SK-N-SH (cell line): Measurements from ENCODE around the gene OR2K2. TPM values are rescaled to one million over a fixed set of nuclear protein-coding genes. Genes with fewer than 3 reads are reported as not detected.
A peak's percentile ranks its signal among the peaks of the same experiment; 100 is the strongest.

Source experiments
- CHD2 ChIP-seq: fragments of 150-350 bp; IDR thresholded peaks from 2 replicates; pipeline ENCODE4 v1.6.1; 2018; ENCODE audit warnings: low read length; ENCODE audit not compliant: partially characterized antibody
- CTCF ChIP-seq: fragments of 200-600 bp; sonication (generic); IDR thresholded peaks from 2 replicates; pipeline ENCODE4 v1.6.1; 2017; ENCODE audit warnings: antibody characterized with exemption, mild to moderate bottlenecking, moderate library complexity
- ELF1 ChIP-seq: IDR thresholded peaks from 2 replicates; pipeline ENCODE4 v1.4.0; 2012
- EP300 ChIP-seq, 2 experiments: IDR thresholded peaks; 2 replicates each; pipeline versions ENCODE4 v1.4.0 to v1.6.1; 2012; ENCODE audit warnings: borderline replicate concordance in 1 of 2, low read depth in 1 of 2, low read length in 1 of 2
- FOXM1 ChIP-seq: IDR thresholded peaks from 2 replicates; pipeline ENCODE4 v1.4.0; 2012; ENCODE audit warnings: low read depth, mild to moderate bottlenecking
- GATA2 ChIP-seq: sonication (generic); formaldehyde crosslinking; IDR thresholded peaks from 2 replicates; pipeline ENCODE4 v1.5.0; 2020; ENCODE audit warnings: mild to moderate bottlenecking, missing genetic modification reagents
- IRF3 ChIP-seq: fragments of 150-350 bp; IDR thresholded peaks from 2 replicates; pipeline ENCODE4 v1.6.1; 2016; ENCODE audit warnings: mild to moderate bottlenecking, low read depth, low read length
- MAX ChIP-seq: IDR thresholded peaks from 2 replicates; pipeline ENCODE4 v1.4.0; 2012; ENCODE audit warnings: low read depth
- MEF2A ChIP-seq: IDR thresholded peaks from 2 replicates; pipeline ENCODE4 v1.4.0; 2012; ENCODE audit warnings: low read depth, borderline replicate concordance
- MXI1 ChIP-seq: IDR thresholded peaks from 2 replicates; pipeline ENCODE4 v1.6.1; 2012; ENCODE audit warnings: mild to moderate bottlenecking, low read depth, low read length, improper control_type of control experiment
- NFIC ChIP-seq: IDR thresholded peaks from 2 replicates; pipeline ENCODE4 v1.4.0; 2012; ENCODE audit warnings: borderline replicate concordance
- PBX3 ChIP-seq: IDR thresholded peaks from 2 replicates; pipeline ENCODE4; 2012
- RAD21 ChIP-seq: IDR thresholded peaks from 2 replicates; pipeline ENCODE4 v1.6.1; 2012; ENCODE audit warnings: mild to moderate bottlenecking, low read length
- RCOR1 ChIP-seq: fragments of 150-350 bp; IDR thresholded peaks from 2 replicates; pipeline ENCODE4 v1.6.1; 2017; ENCODE audit warnings: antibody characterized with exemption, low read length
- SIN3A ChIP-seq: IDR thresholded peaks from 2 replicates; pipeline ENCODE4 v1.6.1; 2012; ENCODE audit warnings: low read depth, mild to moderate bottlenecking, low read length, moderate library complexity, borderline replicate concordance
- SMC3 ChIP-seq: IDR thresholded peaks from 2 replicates; pipeline ENCODE4 v1.6.1; 2012; ENCODE audit warnings: low read depth, low read length, improper control_type of control experiment
- TAF1 ChIP-seq: IDR thresholded peaks from 2 replicates; pipeline ENCODE4 v1.6.1; 2012; ENCODE audit warnings: low read depth, mild to moderate bottlenecking, low read length, moderate library complexity, borderline replicate concordance
- TCF12 ChIP-seq: IDR thresholded peaks from 2 replicates; pipeline ENCODE4 v1.4.0; 2012
- TEAD4 ChIP-seq: IDR thresholded peaks from 2 replicates; pipeline ENCODE4 v1.4.0; 2012; ENCODE audit warnings: mild to moderate bottlenecking, borderline replicate concordance; ENCODE audit not compliant: insufficient read depth
- YY1 ChIP-seq: IDR thresholded peaks from 2 replicates; pipeline ENCODE4 v1.4.0; 2012; ENCODE audit warnings: low read depth, mild to moderate bottlenecking
- ZBTB33 ChIP-seq: IDR thresholded peaks from 2 replicates; pipeline ENCODE4 v1.4.0; 2012; ENCODE audit warnings: low read depth, borderline replicate concordance
- polyA plus RNA-seq, 3 experiments: library from polyadenylated mRNA; depleted of rRNA; stranded (reverse); fragments of >200 nt; gene quantifications; 2 replicates each; pipeline ENCODE4 v1.2.3, GENCODE V29; 2012

Gene OR2K2
- polyA plus RNA-seq, 1 of the 3 experiments (the other 2 are of a cell fraction), result not detected

GRCh38 chr9:111356481-111357244 is 26.6 kb upstream of the OR2K2 start (continued):
- TF ChIP-seq TCF12, result peak; percentile 68
- no peak for TF ChIP-seq GATA2 (CRISPR knock-in tag)
- TF ChIP-seq ZBTB33, result no peak
- no peak for TF ChIP-seq RAD21
- TF ChIP-seq FOXM1, result no peak
- TF ChIP-seq SIN3A, result no peak
- TF ChIP-seq NFIC, result peak; percentile 71
- TF ChIP-seq IRF3, result no peak
- TF ChIP-seq ELF1, result peak; percentile 17; the same call in 1 of the 2 replicates
- no peak for TF ChIP-seq MEF2A
- TF ChIP-seq TAF1, result no peak
- no peak for TF ChIP-seq YY1
- TF ChIP-seq MXI1, result no peak
- TF ChIP-seq TEAD4, result no peak
- peak; percentile 47; the same call in 1 of the 2 replicates for TF ChIP-seq PBX3
- no peak for TF ChIP-seq MAX
- no peak for TF ChIP-seq RCOR1
- TF ChIP-seq CTCF, result no peak
- TF ChIP-seq CHD2, result no peak
- no peak for TF ChIP-seq SMC3
- TF ChIP-seq EP300 (IDR thresholded peaks at IDR 0.05; ENCODE audit: borderline replicate concordance in 1 of 2, low read depth in 1 of 2, low read length in 1 of 2), result peak in 1 of 2 experiments; percentile 29; a peak in 1 of 4 replicates
